ENCODE results near the gene WNT16. TPM values are rescaled to one million over a fixed set of nuclear protein-coding genes. Genes with fewer than 3 reads are reported as not detected.
"Not testable (repeated sequence)": the region's sequence is repeated elsewhere in the genome, so short reads cannot be mapped to it uniquely, and the experiment has no call there.

Gene WNT16
- total RNA-seq, 1 experiment from 2014 or later = not detected

DNA sequence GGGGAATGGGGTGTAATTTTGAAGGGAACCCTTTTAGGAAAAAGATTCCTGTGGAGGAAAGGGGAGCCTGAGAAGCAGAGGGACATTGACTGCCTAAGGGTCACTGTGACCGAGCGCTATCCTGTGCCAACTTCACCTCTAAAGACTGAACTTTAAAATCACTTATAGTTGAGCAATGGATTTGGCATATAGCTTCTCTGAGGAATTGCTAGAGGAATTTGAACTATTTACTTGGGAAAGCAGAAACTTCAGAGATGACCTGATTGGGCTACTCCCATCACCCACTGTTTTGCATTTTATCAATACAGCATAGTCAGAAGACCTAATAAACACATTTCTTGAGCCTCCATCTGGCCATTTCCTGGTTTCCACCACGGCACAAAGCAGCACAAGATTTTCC lies 23.7 kb upstream of the WNT16 start:
- no peak for DNase-seq (ENCODE audit: low spot score)

DNA sequence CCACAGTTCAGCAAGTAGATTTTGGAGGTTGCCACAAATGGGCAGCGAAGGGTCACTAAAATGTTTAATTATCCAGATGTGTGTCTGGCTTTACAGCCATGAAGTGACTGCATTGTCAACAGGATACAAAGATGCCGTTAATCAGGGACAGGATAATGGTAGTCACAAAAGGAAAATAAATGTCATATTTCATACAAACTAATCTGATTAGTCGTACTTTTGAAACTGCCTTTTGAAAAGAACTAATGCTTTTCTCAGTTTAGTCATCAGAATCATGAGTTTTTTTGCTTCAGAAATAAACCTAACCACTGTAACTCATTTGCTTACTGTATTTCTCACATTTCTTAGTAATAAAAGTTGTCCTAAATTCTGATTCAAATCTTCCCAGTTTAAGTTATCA lies 22.2 kb upstream of the WNT16 start:
- DNase-seq (ENCODE audit: low spot score) = no peak

DNA sequence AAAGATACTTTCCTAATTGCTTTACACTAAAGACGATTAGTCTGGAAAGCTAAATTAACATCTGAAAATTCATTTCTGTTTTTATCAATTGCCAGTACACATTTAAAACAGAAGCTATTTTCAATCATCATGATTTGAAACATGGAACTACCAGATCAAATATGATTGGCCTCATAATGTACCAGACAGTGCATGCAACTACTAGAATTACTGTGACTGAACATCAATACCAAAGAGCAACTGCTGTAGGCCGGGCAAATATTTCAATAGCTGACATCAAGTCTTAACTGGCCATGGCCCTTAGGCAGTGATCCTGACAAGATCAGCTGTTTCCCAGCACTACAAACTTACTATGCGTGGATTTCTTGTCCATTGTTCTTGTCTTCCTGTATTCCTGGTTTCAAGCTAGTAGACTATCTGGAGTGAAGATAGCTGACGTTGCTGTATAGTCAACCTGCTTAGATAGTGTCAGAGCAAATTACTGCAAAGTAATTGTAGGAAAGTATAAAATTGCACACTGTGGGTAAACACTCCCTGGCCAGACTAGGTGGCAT lies 21.7 kb upstream of the WNT16 start:
- no peak for DNase-seq (ENCODE audit: low spot score)

DNA sequence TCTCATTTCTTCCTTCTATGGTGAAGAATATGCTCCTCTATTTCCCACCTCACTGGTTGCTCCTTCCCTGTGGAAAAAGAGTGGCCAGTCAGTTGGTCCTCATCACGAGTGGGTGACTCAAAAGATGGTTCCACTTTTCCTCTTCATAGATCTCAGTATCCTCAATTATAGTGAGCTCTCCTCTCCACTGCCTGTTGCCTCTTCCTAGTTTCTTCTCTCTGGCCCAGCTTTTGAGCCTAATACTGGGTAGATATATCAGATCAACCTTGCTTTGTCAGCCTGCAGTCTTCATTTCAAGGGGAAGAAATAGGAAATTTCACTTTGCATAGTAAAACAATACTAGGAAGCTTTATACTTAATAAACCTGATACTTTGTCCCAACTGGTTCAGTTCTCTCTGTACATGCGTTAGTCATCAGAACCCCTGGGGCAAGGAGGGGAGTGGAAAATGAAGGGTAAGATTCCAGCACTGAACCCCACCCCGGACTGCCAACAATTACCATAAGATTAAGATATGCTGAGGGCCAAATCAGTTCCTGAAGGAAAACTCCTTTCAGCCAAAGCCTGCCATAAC lies 15.5 kb upstream of the WNT16 start:
- DNase-seq (ENCODE audit: low spot score) = no peak

DNA sequence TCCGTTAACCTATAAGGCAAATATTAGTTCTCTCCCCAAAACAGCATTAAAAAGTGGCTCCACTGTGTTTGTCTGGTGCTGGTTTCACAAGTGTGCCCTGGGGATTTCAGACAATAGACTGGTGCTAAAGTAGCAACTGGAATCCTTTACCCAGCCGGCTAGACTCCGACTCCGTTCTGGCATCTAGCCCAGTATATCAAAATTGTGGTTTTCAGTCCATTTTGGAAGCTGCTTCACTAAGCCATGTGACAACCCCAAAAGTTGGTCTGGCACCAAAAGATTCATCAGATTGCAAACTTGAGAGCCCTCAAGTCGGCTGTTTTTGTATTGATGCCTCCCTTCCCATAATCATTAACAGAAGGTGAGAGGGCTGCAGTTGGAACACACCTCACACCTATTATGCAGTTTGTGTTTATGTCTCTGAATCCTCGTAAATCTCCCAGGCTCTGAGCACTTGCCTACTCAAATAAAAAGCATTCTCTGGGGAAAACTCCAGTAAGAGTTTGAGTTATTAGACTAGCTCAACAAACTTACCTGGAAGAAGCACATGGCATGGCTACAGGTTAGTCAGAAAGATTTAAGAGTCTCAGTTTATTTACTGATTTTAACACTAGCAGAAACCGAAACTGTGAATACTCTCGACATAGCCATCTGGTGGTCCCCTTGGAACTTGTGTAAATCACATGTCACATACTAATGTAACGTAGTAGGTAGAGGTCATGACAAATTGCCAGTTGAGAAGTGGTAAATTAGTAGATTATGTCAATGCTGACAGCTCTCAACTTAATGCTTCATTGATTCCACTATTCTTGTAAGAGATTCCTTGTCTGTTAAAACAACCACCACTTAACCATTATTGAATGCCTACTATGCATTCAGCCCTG lies 14.8 kb upstream of the WNT16 start:
- peak; percentile 74 for DNase-seq (ENCODE audit: low spot score)

DNA sequence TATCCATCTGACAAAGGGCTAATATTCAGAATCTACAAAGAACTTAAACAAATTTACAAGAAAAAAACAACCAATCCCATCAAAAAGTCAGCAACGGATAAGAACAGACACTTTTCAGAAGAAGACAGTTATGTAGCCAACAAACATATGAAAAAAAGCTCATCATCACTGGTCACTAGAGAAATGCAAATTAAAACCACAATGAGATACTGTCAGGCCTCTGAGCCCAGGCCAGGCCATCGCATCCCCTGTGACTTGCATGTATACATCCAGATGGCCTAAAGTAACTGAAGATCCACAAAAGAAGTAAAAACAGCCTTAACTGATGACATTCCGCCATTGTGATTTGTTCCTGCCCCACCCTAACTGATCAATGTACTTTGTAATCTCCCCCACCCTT lies 13.6 kb upstream of the WNT16 start:
- not testable (repeated sequence) for DNase-seq (ENCODE audit: low spot score)

DNA sequence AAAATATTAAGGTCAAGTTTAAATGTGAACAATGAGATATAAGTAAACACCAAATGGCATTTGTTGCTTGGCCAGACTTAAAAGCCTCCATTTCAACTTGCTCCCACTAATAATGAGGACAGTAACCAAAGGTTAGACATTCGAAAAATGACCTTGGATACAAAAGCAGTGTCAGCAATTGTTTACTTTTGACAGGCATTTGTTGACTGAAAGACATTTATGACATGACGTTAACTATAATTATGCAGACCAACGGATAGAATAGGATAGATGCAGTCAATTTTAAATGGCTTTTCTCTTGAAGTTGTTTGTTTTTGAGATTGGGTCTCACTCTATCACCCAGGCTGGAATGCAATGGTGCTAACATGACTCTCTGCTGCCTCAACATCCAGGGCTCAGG lies 6.3 kb upstream of the WNT16 start:
- no peak for DNase-seq (ENCODE audit: low spot score)

DNA sequence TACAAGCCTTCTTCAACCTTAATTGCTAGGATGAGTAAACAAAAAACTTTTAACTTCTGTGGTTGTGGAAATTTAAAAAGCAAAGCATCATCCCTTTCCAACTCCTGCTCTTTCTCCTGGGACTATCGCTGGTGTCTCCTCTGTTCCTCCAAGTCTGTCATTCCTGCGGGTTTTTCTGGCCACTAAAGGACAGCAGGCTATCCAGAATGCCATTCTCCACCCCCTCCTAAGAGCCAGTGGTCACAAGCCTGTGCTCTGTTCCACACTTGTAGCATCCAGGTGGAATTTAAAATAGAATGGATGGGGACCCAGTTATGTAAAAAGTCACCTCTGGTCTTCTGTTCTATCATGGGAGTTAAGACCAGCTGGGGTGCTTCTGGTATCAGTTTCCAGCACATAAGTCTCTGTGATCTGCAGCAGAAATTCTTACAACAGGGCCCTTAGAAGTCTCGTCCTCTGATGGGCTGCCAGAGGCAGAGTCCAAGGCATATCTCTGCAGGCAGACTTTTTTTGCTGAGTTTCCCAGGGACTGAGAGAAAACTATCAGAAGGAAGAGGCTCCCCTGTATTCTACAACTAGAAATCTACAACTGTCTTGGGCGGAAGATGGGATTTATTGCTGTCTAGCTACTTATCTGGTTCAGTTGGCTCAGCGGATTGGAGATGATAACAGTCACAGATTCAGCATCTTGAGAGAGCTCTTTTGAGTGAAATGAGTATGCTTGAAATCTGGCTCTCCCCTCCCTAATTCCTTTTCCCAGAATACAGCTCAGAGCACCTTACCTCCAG lies 5.1 kb upstream of the WNT16 start:
- no peak for DNase-seq (ENCODE audit: low spot score)

DNA sequence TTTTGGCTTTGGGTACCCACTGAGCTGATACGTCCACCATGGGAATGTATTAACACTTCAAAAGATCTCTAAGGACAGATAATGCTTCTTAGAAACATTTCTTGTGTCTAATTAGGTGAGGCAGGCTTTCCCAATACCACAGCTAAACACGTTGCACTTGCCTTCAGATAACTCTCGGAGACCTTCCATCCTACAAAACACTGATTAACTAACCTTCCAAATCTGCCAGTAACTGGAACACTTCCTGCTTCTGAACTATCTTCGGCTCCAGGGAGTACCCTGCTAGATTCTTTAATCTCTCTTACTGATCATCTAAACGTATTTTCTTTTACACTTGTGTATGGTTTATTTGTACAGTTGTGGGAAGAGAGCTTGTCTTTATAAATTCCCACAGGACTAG lies 1.1 kb upstream of the WNT16 start:
- DNase-seq (ENCODE audit: low spot score) = no peak

DNA sequence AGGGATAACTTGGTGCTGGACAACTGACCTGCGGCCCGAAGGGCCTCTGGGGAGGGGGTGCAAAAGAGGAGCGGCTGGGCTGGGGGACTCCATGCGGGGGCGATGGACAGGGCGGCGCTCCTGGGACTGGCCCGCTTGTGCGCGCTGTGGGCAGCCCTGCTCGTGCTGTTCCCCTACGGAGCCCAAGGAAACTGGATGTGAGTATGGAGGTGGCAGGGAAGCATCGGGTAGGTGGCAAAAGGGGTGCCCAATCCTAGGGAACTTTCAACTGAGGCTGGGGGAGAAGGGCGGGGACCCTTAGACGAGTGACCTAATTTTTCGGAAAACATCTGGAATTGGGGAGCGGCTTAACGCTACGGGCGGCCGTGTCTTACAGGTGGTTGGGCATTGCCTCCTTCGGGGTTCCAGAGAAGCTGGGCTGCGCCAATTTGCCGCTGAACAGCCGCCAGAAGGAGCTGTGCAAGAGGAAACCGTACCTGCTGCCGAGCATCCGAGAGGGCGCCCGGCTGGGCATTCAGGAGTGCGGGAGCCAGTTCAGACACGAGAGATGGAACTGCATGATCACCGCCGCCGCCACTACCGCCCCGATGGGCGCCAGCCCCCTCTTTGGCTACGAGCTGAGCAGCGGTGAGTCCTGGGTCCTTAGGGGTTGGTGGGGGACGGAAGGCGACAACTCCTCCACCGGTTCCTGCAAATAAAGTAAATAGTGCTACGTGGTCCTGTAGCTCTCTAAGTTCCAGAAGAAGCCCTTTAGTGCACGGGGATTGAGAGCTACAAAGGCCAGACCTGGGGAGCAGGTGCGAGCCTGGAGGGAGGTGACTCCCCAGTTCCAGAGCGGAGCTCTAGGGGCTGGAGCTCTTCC lies 622 bp downstream of the WNT16 start:
- DNase-seq (ENCODE audit: low spot score) = no peak

DNA sequence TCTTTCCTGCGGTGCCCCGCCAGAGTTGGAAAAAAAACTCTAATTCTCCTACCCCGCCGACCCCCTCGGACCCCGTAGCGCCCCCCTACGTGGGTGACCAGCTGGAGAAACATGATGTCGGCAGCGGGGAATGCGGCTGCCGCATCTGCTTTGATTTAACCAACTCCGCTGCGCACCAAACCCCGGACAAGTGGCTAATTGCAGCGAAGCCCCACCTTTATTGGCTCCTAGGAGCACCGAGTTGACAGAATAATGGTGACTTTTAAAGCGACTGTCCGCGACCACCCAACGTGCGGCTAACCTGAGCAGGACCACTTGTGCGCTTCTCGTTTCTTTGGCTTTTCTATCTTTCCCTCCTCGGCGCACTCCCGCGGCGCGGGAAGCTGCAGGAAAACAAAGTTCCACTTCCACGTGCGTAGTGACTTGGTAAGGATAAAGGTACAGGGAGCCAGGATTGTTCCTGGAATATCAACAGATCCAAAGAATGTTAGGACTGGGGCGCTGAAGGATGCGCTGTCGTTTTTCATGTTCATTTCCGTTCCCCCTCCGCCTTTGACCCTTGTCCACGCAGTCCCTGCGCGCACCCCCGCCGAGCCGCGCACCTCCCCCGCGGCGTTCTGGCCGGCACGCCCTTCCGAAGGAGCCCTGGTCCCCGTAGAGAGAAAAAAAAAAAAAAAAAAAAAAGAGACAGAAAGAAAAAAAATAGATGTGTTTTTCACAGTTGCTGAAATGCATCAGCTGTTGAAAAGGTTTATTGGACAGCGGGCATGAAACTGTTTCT lies 1.4 kb downstream of the WNT16 start:
- no peak for DNase-seq (ENCODE audit: low spot score)

DNA sequence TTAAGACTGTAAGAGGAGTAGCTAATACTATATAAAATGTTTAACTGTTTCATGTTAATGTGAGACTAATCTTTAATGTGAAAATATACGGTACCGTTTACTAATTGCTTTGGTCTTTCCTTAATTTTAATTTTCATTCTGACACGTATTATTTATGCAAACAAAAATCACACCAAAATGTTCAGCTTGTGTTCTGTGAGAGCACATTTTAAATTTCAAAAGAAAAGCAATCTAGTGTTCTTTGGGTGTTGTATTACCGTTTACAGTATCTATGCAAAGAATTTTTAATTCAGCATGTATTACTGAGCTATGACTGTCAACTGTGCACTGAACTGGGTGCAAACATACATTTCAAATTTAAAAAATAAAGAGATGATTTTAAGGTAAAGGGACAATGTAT lies 2.2 kb downstream of the WNT16 start:
- no peak for DNase-seq (ENCODE audit: low spot score)

DNA sequence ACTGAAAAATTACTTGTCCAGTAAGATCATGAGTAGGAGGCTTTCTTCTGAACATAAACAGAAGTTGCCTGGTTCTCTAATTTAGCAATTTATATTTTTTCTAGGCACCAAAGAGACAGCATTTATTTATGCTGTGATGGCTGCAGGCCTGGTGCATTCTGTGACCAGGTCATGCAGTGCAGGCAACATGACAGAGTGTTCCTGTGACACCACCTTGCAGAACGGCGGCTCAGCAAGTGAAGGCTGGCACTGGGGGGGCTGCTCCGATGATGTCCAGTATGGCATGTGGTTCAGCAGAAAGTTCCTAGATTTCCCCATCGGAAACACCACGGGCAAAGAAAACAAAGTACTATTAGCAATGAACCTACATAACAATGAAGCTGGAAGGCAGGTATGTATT lies 2.8 kb downstream of the WNT16 start:
- DNase-seq (ENCODE audit: low spot score) = no peak

DNA sequence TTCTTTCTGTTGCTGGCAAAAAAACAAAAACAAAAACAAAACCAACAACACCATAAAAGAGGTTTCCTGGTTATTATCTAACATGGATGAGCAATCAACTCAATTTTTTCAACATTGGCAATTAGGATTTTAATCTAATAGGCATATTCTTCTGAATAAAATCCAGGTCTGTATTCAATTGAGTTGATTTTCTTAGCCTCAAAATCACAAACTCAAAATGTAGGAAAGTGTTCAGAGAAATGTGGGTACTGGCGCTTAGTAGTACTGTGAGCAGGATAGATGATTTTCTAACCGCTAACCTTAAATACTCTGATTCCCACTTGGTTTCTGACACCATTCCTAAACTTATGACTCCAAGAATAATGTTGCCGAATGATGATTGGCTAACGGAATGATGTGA lies 5.6 kb downstream of the WNT16 start:
- no peak for DNase-seq (ENCODE audit: low spot score)

DNA sequence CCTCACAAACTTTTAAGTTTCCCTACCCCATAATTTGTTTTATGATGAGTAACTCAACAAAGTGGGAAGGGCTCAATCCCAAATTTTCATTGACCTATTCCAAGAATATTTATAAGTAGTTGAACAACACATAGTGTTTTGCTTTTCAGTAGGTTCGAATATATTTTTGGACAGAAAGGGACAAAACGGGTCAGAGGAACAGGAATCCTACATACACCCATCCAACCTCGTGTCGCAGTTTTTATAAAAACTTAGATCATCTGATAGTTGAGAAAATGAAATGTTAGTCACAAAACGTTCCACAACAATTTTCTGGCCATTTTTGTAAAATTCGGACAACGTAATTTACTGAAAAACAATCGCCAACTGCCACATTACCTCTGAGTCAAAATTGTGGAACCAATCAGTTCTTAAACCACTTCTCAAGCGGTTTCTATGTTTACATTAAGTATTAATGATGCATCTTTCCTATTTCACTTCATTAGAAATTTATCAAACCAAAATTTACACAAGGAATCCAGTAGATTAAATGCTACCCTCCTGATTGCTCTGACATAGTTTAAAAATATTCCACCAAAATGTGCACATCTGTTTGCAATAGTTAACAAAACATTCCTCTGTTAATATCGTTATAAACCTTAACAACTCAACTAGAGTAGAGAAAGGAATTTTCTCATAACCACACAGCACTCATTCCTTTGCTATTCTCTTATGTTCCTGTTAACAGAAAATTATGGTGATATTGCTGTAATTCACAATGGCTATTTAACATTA lies 6.3 kb downstream of the WNT16 start:
- no peak for DNase-seq (ENCODE audit: low spot score)

DNA sequence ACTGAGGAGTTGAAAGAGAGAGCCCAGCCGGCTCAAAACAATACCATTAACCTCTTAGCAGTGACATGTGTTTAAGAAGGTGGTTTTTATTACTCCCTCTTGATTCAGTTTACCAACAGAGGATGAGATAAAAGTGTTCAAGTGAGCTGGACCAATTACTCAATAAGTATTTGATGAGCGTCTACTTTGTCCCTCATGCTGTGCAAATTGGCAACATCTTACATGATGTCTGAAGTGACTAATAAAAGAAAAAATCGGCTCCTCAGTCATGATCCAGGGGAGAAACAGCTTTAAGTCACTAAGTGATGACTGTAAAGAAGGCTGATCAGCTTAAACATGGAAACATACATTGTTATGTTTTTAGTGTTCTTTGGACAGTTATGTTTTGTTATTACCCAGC lies 7.8 kb downstream of the WNT16 start:
- no peak for DNase-seq (ENCODE audit: low spot score)

DNA sequence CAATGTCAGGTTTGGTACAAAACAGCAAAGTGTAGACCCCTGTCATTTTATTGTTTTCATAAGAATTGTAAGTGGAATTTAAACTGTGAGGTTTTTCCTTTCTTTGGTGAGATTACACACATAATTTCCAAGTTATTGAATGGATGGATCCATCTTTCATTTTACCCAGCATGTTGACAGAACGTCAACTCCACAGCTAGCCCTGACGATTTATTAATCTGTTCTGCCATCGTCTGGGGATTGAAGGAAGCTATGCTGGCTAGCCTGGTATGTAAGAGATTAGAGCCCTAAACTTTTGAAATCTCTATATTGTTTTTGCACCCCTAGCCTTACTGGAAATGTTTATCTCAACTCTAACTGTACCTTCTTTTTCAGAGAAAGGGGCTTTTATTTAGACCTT lies 8.6 kb downstream of the WNT16 start:
- DNase-seq (ENCODE audit: low spot score) = peak; percentile 35

DNA sequence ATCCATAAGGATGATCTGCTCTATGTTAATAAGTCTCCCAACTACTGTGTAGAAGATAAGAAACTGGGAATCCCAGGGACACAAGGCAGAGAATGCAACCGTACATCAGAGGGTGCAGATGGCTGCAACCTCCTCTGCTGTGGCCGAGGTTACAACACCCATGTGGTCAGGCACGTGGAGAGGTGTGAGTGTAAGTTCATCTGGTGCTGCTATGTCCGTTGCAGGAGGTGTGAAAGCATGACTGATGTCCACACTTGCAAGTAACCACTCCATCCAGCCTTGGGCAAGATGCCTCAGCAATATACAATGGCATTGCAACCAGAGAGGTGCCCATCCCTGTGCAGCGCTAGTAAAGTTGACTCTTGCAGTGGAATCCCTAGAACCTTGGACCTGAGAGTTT lies 10.3 kb downstream of the WNT16 start:
- DNase-seq (ENCODE audit: low spot score) = no peak

DNA sequence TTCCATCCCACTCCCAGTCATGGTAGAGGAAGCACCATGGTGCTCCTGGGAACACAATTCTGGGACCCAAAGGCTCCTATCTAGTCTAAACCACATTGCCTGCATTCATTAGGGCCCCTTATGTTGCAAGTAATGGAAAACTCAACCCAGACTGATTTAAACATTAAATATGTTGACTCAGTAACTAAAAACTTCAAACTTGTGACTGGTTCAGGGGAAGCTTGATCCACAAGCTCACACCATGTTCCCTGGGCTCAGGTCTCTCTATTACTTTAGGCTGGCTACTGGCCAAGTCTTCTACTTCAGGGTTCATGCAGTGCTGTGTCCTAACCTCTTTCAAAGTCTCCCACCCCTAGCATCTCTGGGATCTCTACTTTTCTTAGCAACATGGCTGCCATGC lies 13.1 kb downstream of the WNT16 start:
- no peak for DNase-seq (ENCODE audit: low spot score)

DNA sequence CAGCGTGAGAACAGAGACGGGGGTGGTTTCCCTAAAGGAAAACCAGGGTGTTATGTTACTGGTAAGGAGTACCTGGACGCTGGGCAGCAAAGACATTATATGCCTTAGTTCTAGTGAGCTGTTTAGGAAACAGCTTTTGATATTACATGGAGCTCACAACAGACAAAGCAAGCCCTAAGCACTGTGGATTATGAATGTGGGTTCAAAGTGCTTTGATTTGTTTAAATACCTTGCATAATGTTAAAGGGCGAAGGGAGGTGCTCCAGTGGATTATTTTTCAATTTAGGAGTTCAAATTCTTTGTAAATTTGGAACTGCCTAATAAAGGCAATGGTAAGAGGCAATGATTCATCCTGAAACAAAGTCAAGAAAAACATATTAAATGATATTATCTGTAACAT lies 13.8 kb downstream of the WNT16 start:
- DNase-seq (ENCODE audit: low spot score) = no peak

Data from HT-29 (cell line).